Stimulated activated CD8-positive, alpha-beta memory T cell treated with anti-CD3 and anti-CD28 coated beads, Interleukin-12 subunit alpha, Interleukin-12 subunit beta, amount 100 ng/mL, for 24 hours (primary cell): ENCODE data around the gene DRGX.

ENCODE experiments used
- DNase-seq: peaks from one replicate; pipeline ENCODE4 v3.0.0-alpha.2; 2020; ENCODE audit errors: extremely low read depth

The DRGX gene

GRCh38 chr10:49347342-49347741, 48.5 kb downstream of the DRGX start:
- DNase-seq = no peak

GRCh38 chr10:49344840-49345239, 51.0 kb downstream of the DRGX start:
- no peak for DNase-seq

- no peak for DNase-seq
Measured at GRCh38 chr10:49338604-49339003, 57.3 kb downstream of the DRGX start.

DNA sequence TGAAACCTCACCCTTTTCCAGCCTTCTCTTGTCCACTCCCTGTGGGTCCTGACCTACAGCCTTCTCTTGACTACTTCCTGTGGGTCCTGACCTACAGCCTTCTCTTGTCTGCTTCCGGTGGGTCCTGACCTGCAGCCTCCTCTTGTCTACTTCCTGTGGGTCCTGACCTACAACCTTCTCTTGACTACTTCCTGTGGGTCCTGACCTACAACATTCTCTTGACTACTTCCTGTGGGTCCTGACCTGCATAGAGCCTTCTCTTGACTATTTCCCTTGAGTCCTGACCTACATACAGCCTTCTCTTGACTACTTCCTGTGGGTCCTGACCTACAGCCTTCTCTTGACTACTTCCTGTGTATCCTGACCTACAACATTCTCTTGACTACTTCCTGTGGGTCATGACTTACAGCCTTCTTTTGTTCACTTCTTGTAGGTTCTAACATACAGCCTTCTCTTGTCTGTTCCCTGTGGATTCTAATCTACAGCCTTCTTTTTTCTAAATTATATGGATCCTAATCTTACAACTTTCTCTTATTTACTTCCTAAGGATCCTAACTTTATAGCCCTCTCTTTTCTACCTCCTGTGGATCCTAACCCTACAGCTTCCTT, 60.4 kb downstream of the DRGX start:
- DNase-seq = no peak

DNA sequence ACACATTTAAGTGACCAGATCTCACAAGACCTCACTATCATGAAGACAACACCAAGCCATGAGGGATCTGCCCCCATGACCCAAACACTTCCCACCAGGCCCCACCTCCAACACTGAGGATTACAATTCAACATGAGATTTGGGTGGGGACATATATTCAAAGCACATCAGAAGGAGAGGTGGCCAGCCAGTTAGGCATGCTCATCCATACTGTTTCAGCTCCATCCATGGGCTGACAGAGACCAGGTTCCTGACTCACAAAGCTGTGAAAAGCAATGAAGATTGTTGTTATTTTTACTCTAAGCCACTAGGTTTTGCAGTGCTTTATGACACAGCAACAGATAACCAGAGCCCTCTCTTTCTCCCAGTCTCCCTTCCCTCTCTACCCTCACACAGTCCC, 60.9 kb downstream of the DRGX start:
- no peak for DNase-seq

GRCh38 chr10:49333192-49333591, 62.7 kb downstream of the DRGX start:
- no peak for DNase-seq

DNA sequence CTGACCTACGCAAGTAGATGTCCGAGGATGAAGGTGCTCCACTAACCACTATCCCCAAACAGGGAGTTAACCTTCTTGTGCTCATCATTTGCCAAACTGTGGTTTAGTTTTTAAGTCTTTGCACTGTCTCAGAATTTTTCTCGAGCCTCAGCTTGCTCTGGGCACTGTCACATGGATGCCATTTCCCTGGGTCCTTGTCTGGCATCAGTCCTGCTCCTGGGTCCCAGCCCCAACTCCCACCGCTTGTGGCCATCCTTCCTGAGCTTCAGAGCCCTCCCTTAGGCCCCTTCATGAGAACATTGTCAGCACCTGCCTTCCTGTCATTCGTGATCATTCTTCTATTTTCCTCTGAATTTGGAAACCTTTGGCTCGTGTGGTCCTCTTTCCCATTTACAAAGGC, 63.1 kb downstream of the DRGX start:
- DNase-seq = no peak

DNA sequence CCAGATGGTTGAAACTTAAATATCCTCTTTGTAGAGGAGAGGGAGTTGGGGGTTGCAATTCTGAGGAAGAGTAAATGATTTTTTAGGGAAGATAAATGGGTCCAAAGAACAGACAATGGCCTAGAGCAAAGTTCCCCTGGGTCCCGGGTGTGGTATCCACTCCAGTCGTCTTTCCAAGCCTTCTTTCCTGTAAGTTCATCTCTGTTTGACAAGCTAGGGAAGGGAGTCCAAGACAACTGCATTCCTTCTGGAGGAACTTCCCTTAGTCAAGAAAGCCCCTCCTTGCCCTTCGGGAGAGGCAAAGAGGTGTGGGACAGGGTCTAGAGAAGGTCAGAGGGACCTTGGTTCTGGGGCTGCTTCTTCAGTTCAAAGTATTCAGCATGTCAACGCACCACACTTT, 63.6 kb downstream of the DRGX start:
- no peak for DNase-seq

DNA sequence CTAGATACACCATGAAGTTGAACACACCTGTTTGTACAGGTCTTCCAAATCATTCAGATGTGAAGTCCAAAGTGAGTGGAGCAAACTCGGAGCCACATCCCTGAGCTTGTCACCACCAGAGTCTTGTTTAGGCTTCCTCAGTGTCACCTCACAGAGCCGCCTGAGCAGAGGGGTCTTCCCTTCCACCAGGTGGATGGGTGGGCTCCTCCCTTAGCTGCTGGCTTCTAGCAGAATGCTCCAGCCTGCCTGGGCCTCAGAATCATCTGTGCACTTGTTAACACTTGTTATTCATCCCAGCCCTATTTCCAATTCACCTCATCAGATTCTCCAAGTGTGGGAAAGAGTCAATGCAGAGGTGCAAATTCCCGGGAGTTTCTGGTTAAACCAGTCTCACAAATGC, 64.5 kb downstream of the DRGX start:
- DNase-seq = no peak

DNA sequence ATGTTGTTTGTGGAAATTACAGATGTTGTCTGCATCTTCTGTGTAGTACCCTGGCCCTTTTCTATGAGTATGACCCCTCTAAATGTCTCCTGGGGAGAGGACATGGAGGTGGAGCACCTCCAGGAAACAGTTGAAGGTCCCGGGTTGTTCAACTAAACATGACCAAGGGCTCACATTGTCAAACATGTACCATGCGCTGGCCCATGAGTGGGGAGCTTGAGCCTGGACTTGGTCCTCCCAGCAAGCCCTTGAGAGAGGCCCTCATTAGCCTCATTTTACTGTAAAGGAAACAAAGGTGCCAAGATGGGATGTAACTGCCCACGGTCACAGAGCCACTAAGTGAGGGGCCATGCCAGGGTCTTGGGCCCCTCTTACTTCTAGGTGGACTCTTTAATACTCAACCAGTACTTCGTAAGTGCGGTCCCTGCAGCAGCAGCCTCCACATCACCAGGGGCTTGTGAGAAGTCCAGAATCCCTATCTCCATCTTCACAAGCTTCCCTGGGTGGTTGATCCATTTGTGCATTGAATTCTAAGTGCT, 65.7 kb downstream of the DRGX start:
- no peak for DNase-seq

- DNase-seq = no peak
Measured at GRCh38 chr10:49329146-49329505, 66.8 kb downstream of the DRGX start.

- no peak for DNase-seq
Measured at GRCh38 chr10:49328401-49329145, 67.3 kb downstream of the DRGX start.

GRCh38 chr10:49327036-49327813, 68.7 kb downstream of the DRGX start:
- no peak for DNase-seq

GRCh38 chr10:49325916-49326783, 69.7 kb downstream of the DRGX start:
- no peak for DNase-seq

GRCh38 chr10:49325131-49325915, 70.6 kb downstream of the DRGX start:
- DNase-seq = no peak

GRCh38 chr10:49324711-49325110, 71.2 kb downstream of the DRGX start:
- no peak for DNase-seq

DNA sequence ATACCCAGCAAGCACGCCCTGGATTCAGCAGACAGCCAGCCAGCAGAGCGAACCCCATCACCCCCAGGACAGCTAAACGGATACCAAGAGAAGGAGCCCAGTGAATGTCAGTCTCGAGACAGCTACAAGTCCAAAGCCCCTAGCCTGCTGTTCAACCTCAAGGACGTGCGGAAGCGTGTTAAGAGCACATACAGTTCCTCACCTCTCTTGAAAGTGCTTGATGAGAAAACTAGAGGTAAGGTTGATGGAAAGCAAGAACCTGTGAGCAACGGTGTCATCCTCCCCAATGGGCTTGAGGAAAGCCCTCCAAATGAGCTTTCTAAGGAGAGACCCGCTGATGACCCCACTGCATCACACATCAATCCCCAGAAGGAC, 72.0 kb downstream of the DRGX start:
- DNase-seq = no peak

GRCh38 chr10:49323171-49323895, 72.6 kb downstream of the DRGX start:
- no peak for DNase-seq

GRCh38 chr10:49322371-49323170, 73.3 kb downstream of the DRGX start:
- DNase-seq = no peak

- DNase-seq = no peak
Measured at GRCh38 chr10:49321021-49321420, 74.9 kb downstream of the DRGX start.
